MM.1S (cell line): ENCODE results near the gene DALRD3.

Experiments
- EZH2 ChIP-seq: fragments of 300-600 bp; sonication (generic); optimal IDR thresholded peaks from 2 replicates; pipeline ENCODE3; 2017; ENCODE audit warnings: low read depth, mild to moderate bottlenecking, antibody characterized with exemption, low read length, mixed read lengths
- TF ChIP-seq, protein P1 (sequence below): fragments of 300-600 bp; sonication (generic); IDR thresholded peaks from 2 replicates; pipeline ENCODE4 v1.5.1; 2016; ENCODE audit warnings: antibody characterized with exemption, low read length, mixed read lengths

DNA sequence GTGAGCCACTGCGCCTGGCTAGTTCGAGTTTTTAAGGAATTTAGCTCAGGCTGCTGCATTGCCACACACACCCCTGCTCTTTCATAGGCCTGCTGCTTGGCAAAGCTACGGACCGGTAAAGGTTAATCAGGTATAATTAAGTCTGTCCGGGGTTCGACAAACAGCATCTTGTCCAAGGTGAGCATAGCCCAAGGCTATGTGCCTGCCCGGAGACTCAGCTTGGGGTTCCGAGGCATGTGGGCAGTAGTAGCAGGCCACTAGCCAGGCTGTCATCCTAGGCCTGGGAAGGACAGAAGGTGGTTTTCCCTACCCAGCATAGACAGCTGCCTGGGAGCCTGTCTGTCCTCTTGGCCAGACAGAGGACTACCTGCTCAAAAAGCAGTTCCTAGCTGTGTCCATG lies 21.7 kb downstream of the DALRD3 start:
- TF ChIP-seq, protein P1, sequence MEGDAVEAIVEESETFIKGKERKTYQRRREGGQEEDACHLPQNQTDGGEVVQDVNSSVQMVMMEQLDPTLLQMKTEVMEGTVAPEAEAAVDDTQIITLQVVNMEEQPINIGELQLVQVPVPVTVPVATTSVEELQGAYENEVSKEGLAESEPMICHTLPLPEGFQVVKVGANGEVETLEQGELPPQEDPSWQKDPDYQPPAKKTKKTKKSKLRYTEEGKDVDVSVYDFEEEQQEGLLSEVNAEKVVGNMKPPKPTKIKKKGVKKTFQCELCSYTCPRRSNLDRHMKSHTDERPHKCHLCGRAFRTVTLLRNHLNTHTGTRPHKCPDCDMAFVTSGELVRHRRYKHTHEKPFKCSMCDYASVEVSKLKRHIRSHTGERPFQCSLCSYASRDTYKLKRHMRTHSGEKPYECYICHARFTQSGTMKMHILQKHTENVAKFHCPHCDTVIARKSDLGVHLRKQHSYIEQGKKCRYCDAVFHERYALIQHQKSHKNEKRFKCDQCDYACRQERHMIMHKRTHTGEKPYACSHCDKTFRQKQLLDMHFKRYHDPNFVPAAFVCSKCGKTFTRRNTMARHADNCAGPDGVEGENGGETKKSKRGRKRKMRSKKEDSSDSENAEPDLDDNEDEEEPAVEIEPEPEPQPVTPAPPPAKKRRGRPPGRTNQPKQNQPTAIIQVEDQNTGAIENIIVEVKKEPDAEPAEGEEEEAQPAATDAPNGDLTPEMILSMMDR, result no peak
- TF ChIP-seq EZH2, result no peak
